HL-60 (cell line): ENCODE data around the gene PTPRN2.

ENCODE experiments used
- DNase-seq, 2 experiments: peaks; one replicate each; pipeline ENCODE4 v3.0.0-alpha.2; 2010 to 2020; ENCODE audit warnings: low read depth in 1 of 2, low spot score in 1 of 2
- H3K27ac ChIP-seq: fragments of 250-450 bp; sonication (Bioruptor Pico); replicated peaks from 2 replicates; pipeline ENCODE4 v1.5.1; 2020; ENCODE audit warnings: mild to moderate bottlenecking, moderate library complexity
- H3K27me3 ChIP-seq: fragments of 250-450 bp; sonication (Bioruptor Pico); 2 replicates; pipeline ENCODE4 v1.5.1; 2021; ENCODE audit warnings: mild to moderate bottlenecking, moderate library complexity; ENCODE audit not compliant: insufficient read depth, poor library complexity, severe bottlenecking
- H3K4me3 ChIP-seq: replicated peaks from 2 replicates; pipeline ENCODE4 v1.5.1; 2011; ENCODE audit warnings: mild to moderate bottlenecking, control low read depth, low read length; ENCODE audit not compliant: insufficient read depth
- GABPA ChIP-seq: IDR thresholded peaks from 2 replicates; pipeline ENCODE4 v1.6.1; 2012; ENCODE audit warnings: low read depth
- POLR2AphosphoS5 ChIP-seq: IDR thresholded peaks from 2 replicates; pipeline ENCODE4 v1.6.1; 2012; ENCODE audit warnings: low read depth
- SPI1 ChIP-seq: IDR thresholded peaks from 2 replicates; pipeline ENCODE4 v1.6.1; 2012; ENCODE audit warnings: low read depth, mild to moderate bottlenecking, borderline replicate concordance
- TF ChIP-seq, protein P1 (sequence below): IDR thresholded peaks from 2 replicates; pipeline ENCODE4 v1.6.1; 2012; ENCODE audit warnings: low read depth; ENCODE audit not compliant: insufficient replicate concordance
- TF ChIP-seq, protein P2 (sequence below): IDR thresholded peaks from one replicate; pipeline ENCODE4 v1.5.1; 2011; ENCODE audit warnings: low read length, control low read depth, inconsistent platforms; ENCODE audit not compliant: insufficient read depth

PTPRN2 gene

DNA sequence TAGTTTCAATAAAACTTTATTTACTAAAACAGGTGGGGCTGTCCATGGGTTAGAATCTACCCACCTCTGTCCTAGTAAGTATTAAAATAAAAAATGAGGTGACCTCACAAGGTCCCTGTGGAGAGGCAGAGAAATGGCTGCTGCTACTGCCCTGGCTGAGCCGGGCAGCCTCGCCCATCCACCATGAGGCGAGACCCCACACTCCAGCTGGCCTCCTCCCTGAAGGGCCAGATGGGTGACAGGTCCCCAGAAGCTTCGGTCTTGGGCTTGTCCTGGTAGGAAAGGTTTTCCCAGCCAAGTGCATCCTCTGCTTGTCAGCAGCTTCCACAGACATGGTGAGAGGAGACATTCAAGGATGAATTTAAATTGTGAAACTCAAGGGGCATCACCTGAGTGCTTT lies 565.8 kb downstream of the PTPRN2 start:
- Histone ChIP-seq H3K4me3 (no peak overlapping the region), H3K27me3 (no peaks in the 10 kb centered on the region), H3K27ac (no peak overlapping the region)
- TF ChIP-seq SPI1 (no peak), POLR2AphosphoS5 (no peak), GABPA (no peak)
- TF ChIP-seq, protein P1, sequence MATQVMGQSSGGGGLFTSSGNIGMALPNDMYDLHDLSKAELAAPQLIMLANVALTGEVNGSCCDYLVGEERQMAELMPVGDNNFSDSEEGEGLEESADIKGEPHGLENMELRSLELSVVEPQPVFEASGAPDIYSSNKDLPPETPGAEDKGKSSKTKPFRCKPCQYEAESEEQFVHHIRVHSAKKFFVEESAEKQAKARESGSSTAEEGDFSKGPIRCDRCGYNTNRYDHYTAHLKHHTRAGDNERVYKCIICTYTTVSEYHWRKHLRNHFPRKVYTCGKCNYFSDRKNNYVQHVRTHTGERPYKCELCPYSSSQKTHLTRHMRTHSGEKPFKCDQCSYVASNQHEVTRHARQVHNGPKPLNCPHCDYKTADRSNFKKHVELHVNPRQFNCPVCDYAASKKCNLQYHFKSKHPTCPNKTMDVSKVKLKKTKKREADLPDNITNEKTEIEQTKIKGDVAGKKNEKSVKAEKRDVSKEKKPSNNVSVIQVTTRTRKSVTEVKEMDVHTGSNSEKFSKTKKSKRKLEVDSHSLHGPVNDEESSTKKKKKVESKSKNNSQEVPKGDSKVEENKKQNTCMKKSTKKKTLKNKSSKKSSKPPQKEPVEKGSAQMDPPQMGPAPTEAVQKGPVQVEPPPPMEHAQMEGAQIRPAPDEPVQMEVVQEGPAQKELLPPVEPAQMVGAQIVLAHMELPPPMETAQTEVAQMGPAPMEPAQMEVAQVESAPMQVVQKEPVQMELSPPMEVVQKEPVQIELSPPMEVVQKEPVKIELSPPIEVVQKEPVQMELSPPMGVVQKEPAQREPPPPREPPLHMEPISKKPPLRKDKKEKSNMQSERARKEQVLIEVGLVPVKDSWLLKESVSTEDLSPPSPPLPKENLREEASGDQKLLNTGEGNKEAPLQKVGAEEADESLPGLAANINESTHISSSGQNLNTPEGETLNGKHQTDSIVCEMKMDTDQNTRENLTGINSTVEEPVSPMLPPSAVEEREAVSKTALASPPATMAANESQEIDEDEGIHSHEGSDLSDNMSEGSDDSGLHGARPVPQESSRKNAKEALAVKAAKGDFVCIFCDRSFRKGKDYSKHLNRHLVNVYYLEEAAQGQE, result no peak
- TF ChIP-seq, protein P2, sequence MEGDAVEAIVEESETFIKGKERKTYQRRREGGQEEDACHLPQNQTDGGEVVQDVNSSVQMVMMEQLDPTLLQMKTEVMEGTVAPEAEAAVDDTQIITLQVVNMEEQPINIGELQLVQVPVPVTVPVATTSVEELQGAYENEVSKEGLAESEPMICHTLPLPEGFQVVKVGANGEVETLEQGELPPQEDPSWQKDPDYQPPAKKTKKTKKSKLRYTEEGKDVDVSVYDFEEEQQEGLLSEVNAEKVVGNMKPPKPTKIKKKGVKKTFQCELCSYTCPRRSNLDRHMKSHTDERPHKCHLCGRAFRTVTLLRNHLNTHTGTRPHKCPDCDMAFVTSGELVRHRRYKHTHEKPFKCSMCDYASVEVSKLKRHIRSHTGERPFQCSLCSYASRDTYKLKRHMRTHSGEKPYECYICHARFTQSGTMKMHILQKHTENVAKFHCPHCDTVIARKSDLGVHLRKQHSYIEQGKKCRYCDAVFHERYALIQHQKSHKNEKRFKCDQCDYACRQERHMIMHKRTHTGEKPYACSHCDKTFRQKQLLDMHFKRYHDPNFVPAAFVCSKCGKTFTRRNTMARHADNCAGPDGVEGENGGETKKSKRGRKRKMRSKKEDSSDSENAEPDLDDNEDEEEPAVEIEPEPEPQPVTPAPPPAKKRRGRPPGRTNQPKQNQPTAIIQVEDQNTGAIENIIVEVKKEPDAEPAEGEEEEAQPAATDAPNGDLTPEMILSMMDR, result no peak
- DNase-seq, result no peak

DNA sequence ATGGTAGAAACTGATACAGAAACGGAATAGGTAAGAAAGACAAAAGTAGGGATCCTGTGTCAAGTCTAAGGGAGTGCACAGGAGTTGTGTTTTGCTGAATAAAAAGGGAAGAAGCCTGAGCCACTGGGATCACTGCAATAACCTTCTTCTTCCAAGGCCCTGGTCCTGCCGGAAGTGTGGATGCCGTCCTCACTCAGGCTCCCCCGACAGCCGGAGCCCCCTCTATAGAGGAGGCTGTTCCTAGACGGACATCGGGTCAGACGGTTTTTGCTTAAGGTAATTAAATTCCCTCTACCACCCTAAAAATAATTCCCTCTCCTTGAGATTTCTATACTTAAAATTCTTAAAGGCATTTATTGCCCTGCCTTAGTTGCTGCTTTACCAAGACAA lies 566.9 kb downstream of the PTPRN2 start:
- DNase-seq, result no peak
- Histone ChIP-seq H3K27ac (no peak overlapping the region), H3K27me3 (no peaks in the 10 kb centered on the region), H3K4me3 (no peak overlapping the region)
- no peak for TF ChIP-seq POLR2AphosphoS5
- no peak for TF ChIP-seq GABPA
- TF ChIP-seq, protein P2, result no peak
- TF ChIP-seq SPI1, result no peak
- TF ChIP-seq, protein P1, result no peak

DNA sequence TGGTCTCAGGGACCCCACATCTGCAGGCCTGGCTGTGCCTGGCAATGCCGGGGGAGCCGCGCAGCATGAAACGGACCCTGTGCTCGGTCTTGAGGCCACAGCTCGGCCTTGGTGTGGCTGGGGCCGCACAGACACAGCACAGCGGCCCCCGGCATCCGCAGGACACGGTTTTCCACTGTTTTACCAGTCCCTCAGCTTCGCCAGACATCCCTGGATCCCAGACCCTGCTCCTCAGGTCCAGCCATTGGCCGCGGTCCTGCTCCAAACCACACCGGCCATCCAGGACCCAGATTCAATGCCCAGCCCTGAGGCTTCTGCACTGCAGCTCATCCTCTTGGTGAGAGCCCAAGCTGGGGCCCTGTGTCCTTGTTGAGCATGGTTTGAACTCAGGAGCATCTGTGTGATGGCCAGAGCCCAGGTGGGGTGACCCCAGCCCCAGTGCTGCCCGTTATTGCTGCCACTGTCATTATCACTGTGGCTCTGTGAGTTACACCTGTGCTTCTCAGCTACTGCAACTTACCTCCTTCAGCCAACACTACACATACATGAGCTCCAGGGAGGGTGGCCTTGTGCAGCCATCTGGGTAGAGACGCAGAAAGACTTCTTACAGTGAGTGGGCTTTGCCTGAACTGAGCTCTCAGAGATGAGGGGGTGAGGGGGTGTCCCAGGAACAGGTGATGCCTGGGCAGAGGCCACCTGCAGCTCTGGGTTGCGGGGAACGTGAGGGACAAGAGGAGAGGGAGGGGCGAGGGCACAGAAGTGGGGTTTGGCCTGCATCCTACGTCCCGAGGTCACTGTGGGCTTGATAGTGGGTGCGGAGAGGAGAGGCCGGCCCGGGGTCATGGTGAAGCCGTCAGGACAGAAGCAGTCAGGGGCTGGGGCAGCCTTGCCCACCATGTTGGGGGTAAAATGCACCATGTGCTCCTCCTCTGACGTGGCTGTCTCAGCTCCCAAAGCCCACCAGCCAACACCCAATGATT lies 567.6 kb downstream of the PTPRN2 start:
- DNase-seq, result no peak
- no peak overlapping the region for H3K4me3 ChIP-seq

More for the DNA sequence above, 567.6 kb downstream of the PTPRN2 start:
- TF ChIP-seq GABPA, result no peak
- TF ChIP-seq, protein P1, result no peak
- no peak for TF ChIP-seq POLR2AphosphoS5
- TF ChIP-seq SPI1, result no peak
- TF ChIP-seq, protein P2, result no peak
- H3K27ac ChIP-seq, result no peak overlapping the region
- H3K27me3 ChIP-seq, result no peaks in the 10 kb centered on the region
